ENCODE results near the gene MAST2. TPM values are rescaled to one million over a fixed set of nuclear protein-coding genes. Genes with fewer than 3 reads are reported as not detected.

Gene MAST2
- total RNA-seq, 1 donor from 2014 or later: 22.0 TPM

- no peak overlapping the region for H3K4me3 ChIP-seq
- no peaks in the 10 kb centered on the region for H3K4me1 ChIP-seq
- TF ChIP-seq CTCF (IDR thresholded peaks at IDR 0.05): no peak
- ATAC-seq: no peak
- H3K36me3 ChIP-seq: no peaks in the 10 kb centered on the region
- no peaks in the 10 kb centered on the region for H3K9me3 ChIP-seq
- intact Hi-C loops (cut with DNase I): no loop called here
- DNase-seq: no peak
- H3K27ac ChIP-seq: no peak overlapping the region
- H3K27me3 ChIP-seq: no peaks in the 10 kb centered on the region
Measured at GRCh38 chr1:45769261-45769932, 34.0 kb upstream of the MAST2 start.

- Histone ChIP-seq H3K36me3 (no peaks in the 10 kb centered on the region), H3K27ac (no peak overlapping the region), H3K9me3 (no peaks in the 10 kb centered on the region), H3K4me3 (no peak overlapping the region), H3K4me1 (no peaks in the 10 kb centered on the region), H3K27me3 (no peaks in the 10 kb centered on the region)
- intact Hi-C loops (cut with DNase I): no loop called here
- no peak for TF ChIP-seq CTCF (IDR thresholded peaks at IDR 0.05)
- ATAC-seq (no peak), DNase-seq (no peak)
Measured at GRCh38 chr1:45772971-45773370, 30.4 kb upstream of the MAST2 start.

- Histone ChIP-seq H3K36me3 (no peaks in the 10 kb centered on the region), H3K27ac (no peak overlapping the region), H3K4me1 (no peaks in the 10 kb centered on the region), H3K27me3 (no peaks in the 10 kb centered on the region), H3K9me3 (no peaks in the 10 kb centered on the region), H3K4me3 (no peak overlapping the region)
- DNase-seq (no peak), ATAC-seq (no peak)
- intact Hi-C loops (cut with DNase I): no loop called here
- TF ChIP-seq CTCF (IDR thresholded peaks at IDR 0.05): no peak
Measured at GRCh38 chr1:45775794-45776193, 27.6 kb upstream of the MAST2 start.

- no peaks in the 10 kb centered on the region for H3K36me3 ChIP-seq
- no peak for ATAC-seq
- no peaks in the 10 kb centered on the region for H3K9me3 ChIP-seq
- no peak overlapping the region for H3K4me3 ChIP-seq
- H3K27me3 ChIP-seq: no peaks in the 10 kb centered on the region
- DNase-seq: no peak
- H3K27ac ChIP-seq: no peak overlapping the region
- TF ChIP-seq CTCF (IDR thresholded peaks at IDR 0.05): no peak
- H3K4me1 ChIP-seq: no peaks in the 10 kb centered on the region
- intact Hi-C loops (cut with DNase I): no loop called here
Measured at GRCh38 chr1:45785583-45785982, 17.8 kb upstream of the MAST2 start.

GRCh38 chr1:45787905-45788304 is 15.5 kb upstream of the MAST2 start:
- Histone ChIP-seq H3K4me3 (no peak overlapping the region), H3K4me1 (no peaks in the 10 kb centered on the region), H3K27me3 (no peaks in the 10 kb centered on the region), H3K9me3 (no peaks in the 10 kb centered on the region), H3K36me3 (no peaks in the 10 kb centered on the region), H3K27ac (no peak overlapping the region)
- no peak for TF ChIP-seq CTCF (IDR thresholded peaks at IDR 0.05)
- DNase-seq (no peak), ATAC-seq (peak; percentile 93)
- intact Hi-C loops (cut with DNase I): no loop called here

GRCh38 chr1:45789601-45790000 is 13.8 kb upstream of the MAST2 start:
- TF ChIP-seq CTCF (IDR thresholded peaks at IDR 0.05): no peak
- ATAC-seq (no peak), DNase-seq (no peak)
- Histone ChIP-seq H3K36me3 (no peaks in the 10 kb centered on the region), H3K4me3 (no peak overlapping the region), H3K27ac (no peak overlapping the region), H3K9me3 (no peaks in the 10 kb centered on the region), H3K27me3 (no peaks in the 10 kb centered on the region), H3K4me1 (no peaks in the 10 kb centered on the region)
- intact Hi-C loops (cut with DNase I): no loop called here
